DOHH2 (cell line): ENCODE measurements around the gene ELF5.

ENCODE experiments used
- EZH2phosphoT487 ChIP-seq: fragments of 200-600 bp; sonication (generic); IDR thresholded peaks from 2 replicates; pipeline ENCODE4 v1.6.1; 2017; ENCODE audit warnings: borderline replicate concordance, mild to moderate bottlenecking, antibody characterized with exemption, low read length, moderate library complexity, mixed read lengths
- TF ChIP-seq, protein P1 (sequence below): fragments of 200-600 bp; sonication (generic); IDR thresholded peaks from one replicate; pipeline ENCODE4 v1.5.1; 2014; ENCODE audit warnings: antibody characterized with exemption, mild to moderate bottlenecking, low read depth, low read length; ENCODE audit not compliant: poor library complexity, severe bottlenecking

GRCh38 chr11:34493926-34494595 lies 19.5 kb downstream of the ELF5 start:
- TF ChIP-seq, protein P1, sequence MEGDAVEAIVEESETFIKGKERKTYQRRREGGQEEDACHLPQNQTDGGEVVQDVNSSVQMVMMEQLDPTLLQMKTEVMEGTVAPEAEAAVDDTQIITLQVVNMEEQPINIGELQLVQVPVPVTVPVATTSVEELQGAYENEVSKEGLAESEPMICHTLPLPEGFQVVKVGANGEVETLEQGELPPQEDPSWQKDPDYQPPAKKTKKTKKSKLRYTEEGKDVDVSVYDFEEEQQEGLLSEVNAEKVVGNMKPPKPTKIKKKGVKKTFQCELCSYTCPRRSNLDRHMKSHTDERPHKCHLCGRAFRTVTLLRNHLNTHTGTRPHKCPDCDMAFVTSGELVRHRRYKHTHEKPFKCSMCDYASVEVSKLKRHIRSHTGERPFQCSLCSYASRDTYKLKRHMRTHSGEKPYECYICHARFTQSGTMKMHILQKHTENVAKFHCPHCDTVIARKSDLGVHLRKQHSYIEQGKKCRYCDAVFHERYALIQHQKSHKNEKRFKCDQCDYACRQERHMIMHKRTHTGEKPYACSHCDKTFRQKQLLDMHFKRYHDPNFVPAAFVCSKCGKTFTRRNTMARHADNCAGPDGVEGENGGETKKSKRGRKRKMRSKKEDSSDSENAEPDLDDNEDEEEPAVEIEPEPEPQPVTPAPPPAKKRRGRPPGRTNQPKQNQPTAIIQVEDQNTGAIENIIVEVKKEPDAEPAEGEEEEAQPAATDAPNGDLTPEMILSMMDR, result no peak
- no peak for TF ChIP-seq EZH2phosphoT487
